ENCODE data around the gene MAGI1.
"Not testable (repeated sequence)": the region's sequence is repeated elsewhere in the genome, so short reads cannot be mapped to it uniquely, and the experiment has no call there.

The MAGI1 gene

DNA sequence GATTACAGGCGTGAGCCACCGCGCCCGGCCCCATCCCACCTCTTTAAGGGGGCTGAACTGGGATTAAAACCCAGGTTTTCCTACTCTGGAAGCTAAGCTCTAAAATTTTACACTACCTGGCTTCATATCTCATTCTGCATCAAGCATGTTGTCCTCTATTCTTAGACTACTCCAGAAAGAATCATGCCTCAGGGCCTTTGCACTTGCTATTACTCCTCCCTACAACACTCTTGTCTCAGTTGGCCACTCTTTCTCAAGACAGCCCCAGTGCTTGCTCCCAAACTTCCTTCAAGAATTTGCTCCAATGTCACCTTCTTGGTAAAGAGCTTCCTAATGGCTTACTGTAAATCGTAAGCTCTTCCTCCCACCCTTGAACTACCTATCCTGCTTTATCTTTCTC, 521.7 kb downstream of the MAGI1 start:
- H3K4me1 ChIP-seq, result no peaks in the 10 kb centered on the region
- no peaks in the 10 kb centered on the region for H3K9me3 ChIP-seq
- no peaks in the 10 kb centered on the region for H3K27me3 ChIP-seq
- no peaks in the 10 kb centered on the region for H3K36me3 ChIP-seq
- TF ChIP-seq CTCF (IDR thresholded peaks at IDR 0.05), result no peak
- no peak overlapping the region for H3K4me3 ChIP-seq
- no peak overlapping the region for H3K27ac ChIP-seq
- DNase-seq, result no peak
- intact Hi-C loops (cut with DNase I; ENCODE audit: low total_unique reads), result no loop called here

DNA sequence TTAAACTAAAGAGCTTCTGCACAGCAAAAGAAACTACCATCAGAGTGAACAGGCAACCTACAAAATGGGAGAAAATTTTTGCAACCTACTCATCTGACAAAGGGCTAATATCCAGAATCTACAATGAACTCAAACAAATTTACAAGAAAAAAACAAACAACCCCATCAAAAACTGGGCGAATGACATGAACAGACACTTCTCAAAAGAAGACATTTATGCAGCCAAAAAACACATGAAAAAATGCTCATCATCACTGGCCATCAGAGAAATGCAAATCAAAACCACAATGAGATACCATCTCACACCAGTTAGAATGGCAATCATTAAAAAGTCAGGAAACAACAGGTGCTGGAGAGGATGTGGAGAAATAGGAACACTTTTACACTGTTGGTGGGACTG, 524.4 kb downstream of the MAGI1 start:
- intact Hi-C loops (cut with DNase I; ENCODE audit: low total_unique reads); H3K4me1 ChIP-seq; H3K36me3 ChIP-seq; H3K27me3 ChIP-seq; H3K9me3 ChIP-seq; H3K27ac ChIP-seq; DNase-seq; H3K4me3 ChIP-seq: not testable (repeated sequence)

- H3K9me3 ChIP-seq; H3K36me3 ChIP-seq; H3K4me1 ChIP-seq; H3K27ac ChIP-seq; H3K27me3 ChIP-seq; H3K4me3 ChIP-seq; DNase-seq; intact Hi-C loops (cut with DNase I; ENCODE audit: low total_unique reads): not testable (repeated sequence)
Observed at GRCh38 chr3:65509423-65509794, 529.3 kb downstream of the MAGI1 start.

DNA sequence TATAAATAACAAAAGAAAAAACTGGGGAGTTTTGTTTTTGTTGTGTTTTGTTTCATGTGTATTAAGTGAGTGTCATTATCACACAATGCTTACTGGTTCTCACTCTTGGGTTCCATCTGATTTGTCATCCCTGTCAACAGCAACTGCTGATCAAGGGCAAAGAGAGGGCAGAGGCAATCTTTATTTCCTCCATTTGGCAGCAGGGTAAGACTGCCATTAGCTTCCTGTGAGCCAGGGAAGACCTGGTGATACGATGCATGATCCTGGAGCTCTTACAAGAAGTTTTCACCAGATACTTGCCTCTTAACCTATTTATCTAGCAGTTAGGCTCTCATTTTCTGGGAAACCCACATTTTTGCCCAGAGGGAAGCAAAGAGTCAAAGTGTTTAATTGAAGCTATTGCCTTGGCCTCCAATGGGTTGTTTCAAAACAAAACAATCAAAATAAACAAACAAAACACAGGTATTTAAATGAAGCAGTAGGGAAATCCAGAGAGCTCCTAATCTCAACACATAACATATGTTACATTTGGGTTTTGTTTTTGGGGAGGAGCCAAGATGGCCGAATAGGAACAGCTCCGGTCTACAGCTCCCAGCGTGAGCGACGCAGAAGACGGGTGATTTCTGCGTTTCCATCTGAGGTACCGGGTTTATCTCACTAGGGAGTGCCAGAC, 529.8 kb downstream of the MAGI1 start:
- TF ChIP-seq CTCF (IDR thresholded peaks at IDR 0.05), result no peak
- H3K9me3 ChIP-seq, result no peaks in the 10 kb centered on the region
- H3K4me1 ChIP-seq, result no peaks in the 10 kb centered on the region
- H3K27ac ChIP-seq, result no peak overlapping the region
- DNase-seq, result no peak
- intact Hi-C loops (cut with DNase I; ENCODE audit: low total_unique reads), result no loop called here
- H3K36me3 ChIP-seq, result no peaks in the 10 kb centered on the region
- H3K4me3 ChIP-seq, result no peak overlapping the region
- no peaks in the 10 kb centered on the region for H3K27me3 ChIP-seq

DNA sequence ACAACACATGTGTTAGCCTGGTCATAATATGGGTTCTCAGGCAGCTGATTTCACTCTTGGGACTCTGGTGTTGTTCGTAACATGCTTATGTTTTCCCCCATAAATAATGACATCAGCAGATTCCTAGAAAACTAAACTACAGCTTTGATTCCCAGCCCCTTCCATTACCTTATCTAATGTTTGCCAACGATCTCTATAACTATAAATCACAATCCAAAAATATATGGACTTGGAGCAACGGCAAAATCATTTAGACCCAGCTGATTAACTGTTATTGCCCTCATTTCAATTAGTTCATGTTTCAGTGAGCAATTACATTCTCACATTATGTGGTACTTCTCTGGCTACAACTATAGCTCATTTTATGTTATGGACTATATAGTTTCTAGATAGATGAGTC, 531.3 kb downstream of the MAGI1 start:
- DNase-seq, result no peak
- no peak for TF ChIP-seq CTCF (IDR thresholded peaks at IDR 0.05)
- intact Hi-C loops (cut with DNase I; ENCODE audit: low total_unique reads), result no loop called here
- Histone ChIP-seq H3K4me1 (no peaks in the 10 kb centered on the region), H3K9me3 (no peaks in the 10 kb centered on the region), H3K36me3 (no peaks in the 10 kb centered on the region), H3K27ac (no peak overlapping the region), H3K4me3 (no peak overlapping the region), H3K27me3 (no peaks in the 10 kb centered on the region)

GRCh38 chr3:65503776-65504175, 534.9 kb downstream of the MAGI1 start:
- H3K9me3 ChIP-seq, result no peaks in the 10 kb centered on the region
- TF ChIP-seq CTCF (IDR thresholded peaks at IDR 0.05), result no peak
- no peak overlapping the region for H3K4me3 ChIP-seq
- no peaks in the 10 kb centered on the region for H3K27me3 ChIP-seq
- DNase-seq, result no peak
- no peaks in the 10 kb centered on the region for H3K36me3 ChIP-seq
- no peaks in the 10 kb centered on the region for H3K4me1 ChIP-seq
- no peak overlapping the region for H3K27ac ChIP-seq
- intact Hi-C loops (cut with DNase I; ENCODE audit: low total_unique reads), result no loop called here

- no peaks in the 10 kb centered on the region for H3K4me1 ChIP-seq
- no peaks in the 10 kb centered on the region for H3K27me3 ChIP-seq
- no peaks in the 10 kb centered on the region for H3K9me3 ChIP-seq
- TF ChIP-seq CTCF (IDR thresholded peaks at IDR 0.05), result no peak
- no peaks in the 10 kb centered on the region for H3K36me3 ChIP-seq
- intact Hi-C loops (cut with DNase I; ENCODE audit: low total_unique reads), result no loop called here
- H3K27ac ChIP-seq, result no peak overlapping the region
- H3K4me3 ChIP-seq, result no peak overlapping the region
- DNase-seq, result no peak
Observed at GRCh38 chr3:65502526-65502925, 536.2 kb downstream of the MAGI1 start.

All from tibial artery (tissue), 4 donors.